GM19372 (cell line): ENCODE measurements around the gene OGG1.
"Not testable (repeated sequence)": the region's sequence is repeated elsewhere in the genome, so short reads cannot be mapped to it uniquely, and the experiment has no call there.

ENCODE experiments used
- ATAC-seq: cut with Tn5 transposase; IDR thresholded peaks from one replicate; pipeline ENCODE4 v1.9.1; 2021; ENCODE audit warnings: mild to moderate bottlenecking, low read depth, moderate library complexity; ENCODE audit not compliant: unreplicated experiment

OGG1 gene

GRCh38 chr3:9760779-9761505 is 11.2 kb downstream of the OGG1 start:
- ATAC-seq: no peak

GRCh38 chr3:9761919-9762318 is 12.2 kb downstream of the OGG1 start:
- no peak for ATAC-seq

- ATAC-seq: no peak
Measured at GRCh38 chr3:9762871-9763270, 13.1 kb downstream of the OGG1 start.

- no peak for ATAC-seq
Measured at GRCh38 chr3:9765865-9766264, 16.1 kb downstream of the OGG1 start.

GRCh38 chr3:9767418-9767817 is 17.7 kb downstream of the OGG1 start:
- ATAC-seq: no peak

- no peak for ATAC-seq
Measured at GRCh38 chr3:9768141-9768775, 18.5 kb downstream of the OGG1 start.

- ATAC-seq: no peak
Measured at GRCh38 chr3:9769012-9769411, 19.3 kb downstream of the OGG1 start.

- ATAC-seq: no peak
Measured at GRCh38 chr3:9769426-9770275, 19.9 kb downstream of the OGG1 start, which contains the start of gene CAMK1. CAMK1 (minus strand) TSS chr3:9769947; CDS start chr3:9767749, 2,198 bp downstream.

- ATAC-seq: no peak
Measured at GRCh38 chr3:9770276-9770812, 20.6 kb downstream of the OGG1 start.

- not testable (repeated sequence) for ATAC-seq
Measured at GRCh38 chr3:9771007-9771406, 21.3 kb downstream of the OGG1 start.

GRCh38 chr3:9776896-9777693 is 27.3 kb downstream of the OGG1 start:
- ATAC-seq: no peak

- no peak for ATAC-seq
Measured at GRCh38 chr3:9777694-9778021, 27.9 kb downstream of the OGG1 start.

GRCh38 chr3:9778143-9779074 is 28.7 kb downstream of the OGG1 start:
- ATAC-seq: no peak

GRCh38 chr3:9779075-9779593 is 29.4 kb downstream of the OGG1 start:
- no peak for ATAC-seq

GRCh38 chr3:9779721-9780457 is 30.1 kb downstream of the OGG1 start:
- ATAC-seq: peak; percentile 71

GRCh38 chr3:9780458-9780812 is 30.7 kb downstream of the OGG1 start:
- no peak for ATAC-seq

- ATAC-seq: no peak
Measured at GRCh38 chr3:9780910-9781309, 31.2 kb downstream of the OGG1 start.

GRCh38 chr3:9781551-9781950 is 31.8 kb downstream of the OGG1 start:
- ATAC-seq: no peak
